GM12801 (cell line): ENCODE data around the gene DNAL1.

Source experiments
- TF ChIP-seq, protein P1 (sequence below): IDR thresholded peaks from one replicate; pipeline ENCODE4 v1.5.1; 2011; ENCODE audit warnings: control low read depth; ENCODE audit not compliant: insufficient read length; ENCODE audit errors: extremely low read depth

The DNAL1 gene

GRCh38 chr14:73722581-73722980, 77.8 kb downstream of the DNAL1 start:
- TF ChIP-seq, protein P1, sequence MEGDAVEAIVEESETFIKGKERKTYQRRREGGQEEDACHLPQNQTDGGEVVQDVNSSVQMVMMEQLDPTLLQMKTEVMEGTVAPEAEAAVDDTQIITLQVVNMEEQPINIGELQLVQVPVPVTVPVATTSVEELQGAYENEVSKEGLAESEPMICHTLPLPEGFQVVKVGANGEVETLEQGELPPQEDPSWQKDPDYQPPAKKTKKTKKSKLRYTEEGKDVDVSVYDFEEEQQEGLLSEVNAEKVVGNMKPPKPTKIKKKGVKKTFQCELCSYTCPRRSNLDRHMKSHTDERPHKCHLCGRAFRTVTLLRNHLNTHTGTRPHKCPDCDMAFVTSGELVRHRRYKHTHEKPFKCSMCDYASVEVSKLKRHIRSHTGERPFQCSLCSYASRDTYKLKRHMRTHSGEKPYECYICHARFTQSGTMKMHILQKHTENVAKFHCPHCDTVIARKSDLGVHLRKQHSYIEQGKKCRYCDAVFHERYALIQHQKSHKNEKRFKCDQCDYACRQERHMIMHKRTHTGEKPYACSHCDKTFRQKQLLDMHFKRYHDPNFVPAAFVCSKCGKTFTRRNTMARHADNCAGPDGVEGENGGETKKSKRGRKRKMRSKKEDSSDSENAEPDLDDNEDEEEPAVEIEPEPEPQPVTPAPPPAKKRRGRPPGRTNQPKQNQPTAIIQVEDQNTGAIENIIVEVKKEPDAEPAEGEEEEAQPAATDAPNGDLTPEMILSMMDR = no peak

DNA sequence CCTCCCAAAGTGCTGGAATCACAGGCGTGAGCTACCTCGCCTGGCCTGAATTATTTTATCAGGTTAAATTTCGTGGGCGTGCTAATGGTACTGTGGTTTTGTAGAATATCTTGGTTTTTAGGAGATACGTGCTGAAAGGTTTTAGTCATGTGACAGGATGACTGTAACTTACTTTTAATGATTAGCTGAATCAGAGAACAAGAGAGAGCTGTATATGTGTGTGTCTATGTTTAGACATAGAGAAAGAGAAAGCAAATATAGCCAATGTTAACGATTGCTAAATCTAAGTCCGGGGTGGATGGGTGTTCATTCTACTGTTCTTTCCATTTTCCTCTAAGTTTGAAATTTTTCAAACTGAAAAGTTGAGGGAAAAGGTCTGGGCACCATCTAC, 78.6 kb downstream of the DNAL1 start:
- TF ChIP-seq, protein P1 = no peak

- TF ChIP-seq, protein P1 = no peak
These were observed 79.2 kb downstream of the DNAL1 start for GRCh38 chr14:73723797-73724661.

- TF ChIP-seq, protein P1 = no peak
These were observed 79.9 kb downstream of the DNAL1 start for GRCh38 chr14:73724696-73725095.

- TF ChIP-seq, protein P1 = no peak
These were observed 80.6 kb downstream of the DNAL1 start for GRCh38 chr14:73725116-73726024.

DNA sequence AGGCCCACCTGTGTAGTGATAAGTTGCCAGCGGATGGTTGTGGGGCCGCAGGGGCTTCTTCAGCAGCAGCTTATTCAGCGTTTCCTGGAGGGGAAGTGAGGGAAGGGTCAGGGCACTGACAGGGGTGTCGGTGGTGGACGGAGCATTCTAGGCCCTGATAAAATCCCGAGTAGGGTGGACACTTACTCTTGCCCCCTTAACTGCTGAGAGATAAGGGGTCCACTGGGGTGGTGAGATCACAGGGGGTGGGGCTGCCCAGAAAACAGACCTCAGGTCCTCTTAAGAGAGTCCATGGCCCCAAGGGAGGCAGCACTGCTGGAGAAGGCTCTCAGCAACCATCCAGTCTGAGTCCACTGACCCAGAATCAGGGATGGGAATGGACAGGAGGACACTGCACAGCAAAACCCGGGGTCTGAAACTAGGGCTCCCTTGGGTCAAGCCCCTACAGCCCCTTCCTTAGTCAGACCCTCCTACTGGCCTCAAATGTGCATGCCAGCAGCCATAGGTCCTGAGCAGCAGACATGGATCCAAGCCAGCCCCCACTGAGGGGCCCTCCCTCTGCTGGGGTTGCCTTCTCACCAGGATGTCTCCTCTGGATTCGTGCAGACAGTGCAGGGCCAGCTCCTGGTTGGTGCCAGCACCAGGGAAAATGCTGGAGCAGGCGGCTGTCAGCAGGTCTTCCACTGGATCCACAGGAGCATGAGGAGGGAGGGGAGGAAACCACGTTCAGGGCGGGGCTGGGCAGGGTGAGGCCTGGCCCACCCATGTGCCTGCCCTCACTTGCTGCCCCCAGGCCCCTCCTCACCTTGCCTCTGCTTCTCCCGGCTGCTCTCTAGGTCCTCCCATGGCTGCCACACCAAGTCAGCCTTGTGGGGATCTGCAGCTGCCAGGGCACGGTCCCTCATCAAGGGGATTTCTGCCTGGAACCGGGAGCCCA, 81.5 kb downstream of the DNAL1 start:
- TF ChIP-seq, protein P1 = no peak
